ENCODE data around the gene CLN6.

CLN6 gene

DNA sequence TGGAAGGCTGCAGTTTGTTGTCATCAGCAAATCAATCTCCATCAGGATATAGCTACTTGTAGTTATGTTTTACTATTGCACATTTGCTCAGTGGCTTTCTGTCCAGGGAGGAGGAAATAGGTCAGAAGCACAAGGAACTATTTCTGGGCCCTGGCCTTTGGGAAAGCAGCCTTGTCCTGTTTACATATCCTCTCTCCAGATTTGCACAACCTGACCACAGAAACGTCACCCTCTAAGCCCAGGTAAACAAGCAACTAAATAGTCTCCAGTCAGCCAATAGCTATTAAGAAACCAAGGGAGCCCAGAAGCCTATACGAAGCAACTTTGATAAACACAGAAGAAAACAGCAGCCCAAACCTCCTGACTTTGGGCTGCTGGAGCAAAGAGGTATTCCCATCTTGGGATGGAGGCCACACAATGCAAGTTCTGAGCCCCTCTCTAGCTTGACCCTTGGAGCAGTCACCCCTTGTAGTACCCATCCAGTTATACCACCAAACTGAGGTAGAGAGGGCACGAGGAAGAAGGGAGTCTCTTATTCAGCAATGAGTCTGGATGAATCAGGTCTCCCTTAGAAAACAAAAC, 45.7 kb upstream of the CLN6 start:
- no peak for DNase-seq (ENCODE audit: low read depth in 2 of 2)
- TF ChIP-seq, protein P1, sequence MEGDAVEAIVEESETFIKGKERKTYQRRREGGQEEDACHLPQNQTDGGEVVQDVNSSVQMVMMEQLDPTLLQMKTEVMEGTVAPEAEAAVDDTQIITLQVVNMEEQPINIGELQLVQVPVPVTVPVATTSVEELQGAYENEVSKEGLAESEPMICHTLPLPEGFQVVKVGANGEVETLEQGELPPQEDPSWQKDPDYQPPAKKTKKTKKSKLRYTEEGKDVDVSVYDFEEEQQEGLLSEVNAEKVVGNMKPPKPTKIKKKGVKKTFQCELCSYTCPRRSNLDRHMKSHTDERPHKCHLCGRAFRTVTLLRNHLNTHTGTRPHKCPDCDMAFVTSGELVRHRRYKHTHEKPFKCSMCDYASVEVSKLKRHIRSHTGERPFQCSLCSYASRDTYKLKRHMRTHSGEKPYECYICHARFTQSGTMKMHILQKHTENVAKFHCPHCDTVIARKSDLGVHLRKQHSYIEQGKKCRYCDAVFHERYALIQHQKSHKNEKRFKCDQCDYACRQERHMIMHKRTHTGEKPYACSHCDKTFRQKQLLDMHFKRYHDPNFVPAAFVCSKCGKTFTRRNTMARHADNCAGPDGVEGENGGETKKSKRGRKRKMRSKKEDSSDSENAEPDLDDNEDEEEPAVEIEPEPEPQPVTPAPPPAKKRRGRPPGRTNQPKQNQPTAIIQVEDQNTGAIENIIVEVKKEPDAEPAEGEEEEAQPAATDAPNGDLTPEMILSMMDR (IDR thresholded peaks at IDR 0.05; ENCODE audit: low read depth, low read length): no peak
- no peak overlapping the region for H3K4me3 ChIP-seq (replicated peaks in 1 of 2; ENCODE audit: low read depth in 2 of 2, low read length in 2 of 2)

DNA sequence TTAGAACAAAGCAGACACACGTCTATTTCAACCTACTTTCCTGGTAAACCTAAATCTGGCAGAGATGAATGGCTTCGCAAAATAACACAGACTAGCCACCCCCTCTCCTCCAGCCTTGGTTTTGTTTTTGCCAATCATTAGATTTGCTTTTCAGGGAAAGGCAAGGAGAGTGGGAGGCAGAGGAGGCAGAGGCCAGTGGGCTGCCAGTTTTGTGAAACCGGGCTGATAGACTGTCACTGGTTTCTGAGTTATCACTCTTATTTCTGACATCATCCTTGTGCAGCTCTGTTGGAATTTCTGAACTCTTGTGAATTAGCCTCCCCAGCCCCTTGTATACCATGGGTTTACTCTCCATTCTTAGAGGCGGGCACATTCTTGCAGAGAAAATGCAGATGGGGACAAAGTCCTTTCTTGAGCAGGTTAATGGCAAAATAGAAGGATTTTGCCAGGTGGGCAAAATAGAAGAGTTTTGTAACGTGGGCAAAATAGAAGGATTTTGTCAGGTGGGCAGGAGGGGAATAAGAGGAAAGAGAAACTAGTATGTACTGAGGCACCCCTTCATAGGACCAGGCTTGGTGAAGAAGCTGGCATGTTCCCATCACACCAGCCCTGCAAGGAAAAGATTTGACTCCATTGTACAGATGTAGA, 44.8 kb upstream of the CLN6 start:
- no peak for DNase-seq (ENCODE audit: low read depth in 2 of 2)
- TF ChIP-seq, protein P1 (IDR thresholded peaks at IDR 0.05; ENCODE audit: low read depth, low read length): no peak
- H3K4me3 ChIP-seq (replicated peaks in 1 of 2; ENCODE audit: low read depth in 2 of 2, low read length in 2 of 2): no peak overlapping the region

DNA sequence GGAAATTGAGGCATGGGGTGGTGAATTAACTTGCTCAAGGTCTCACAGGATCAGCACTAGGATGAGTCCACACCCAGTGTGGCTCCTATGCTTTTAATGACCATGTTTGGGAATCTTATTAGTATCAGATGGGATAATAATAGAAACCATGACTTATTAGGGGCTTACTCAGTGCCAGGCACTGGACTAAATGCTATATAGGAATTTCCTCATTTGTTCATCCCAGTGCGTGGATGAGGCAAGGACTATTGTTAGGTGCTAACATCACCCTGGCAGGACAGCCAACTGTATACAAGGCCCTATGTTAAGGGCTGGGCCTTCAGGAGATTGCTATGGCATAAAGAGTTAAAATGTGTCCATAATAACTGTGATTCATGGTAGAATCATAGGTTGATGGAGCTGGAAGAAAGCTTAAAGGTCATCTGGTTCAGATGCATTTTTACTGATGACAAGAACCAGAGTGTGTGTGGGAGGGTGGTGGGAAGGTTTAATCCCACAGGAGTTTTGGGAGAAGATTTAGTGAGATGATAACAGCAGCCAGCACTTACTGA, 43.3 kb upstream of the CLN6 start:
- TF ChIP-seq, protein P1 (IDR thresholded peaks at IDR 0.05; ENCODE audit: low read depth, low read length): no peak
- DNase-seq (ENCODE audit: low read depth in 2 of 2): peak; percentile 50 to 89
- no peak overlapping the region for H3K4me3 ChIP-seq (replicated peaks in 1 of 2; ENCODE audit: low read depth in 2 of 2, low read length in 2 of 2)

DNA sequence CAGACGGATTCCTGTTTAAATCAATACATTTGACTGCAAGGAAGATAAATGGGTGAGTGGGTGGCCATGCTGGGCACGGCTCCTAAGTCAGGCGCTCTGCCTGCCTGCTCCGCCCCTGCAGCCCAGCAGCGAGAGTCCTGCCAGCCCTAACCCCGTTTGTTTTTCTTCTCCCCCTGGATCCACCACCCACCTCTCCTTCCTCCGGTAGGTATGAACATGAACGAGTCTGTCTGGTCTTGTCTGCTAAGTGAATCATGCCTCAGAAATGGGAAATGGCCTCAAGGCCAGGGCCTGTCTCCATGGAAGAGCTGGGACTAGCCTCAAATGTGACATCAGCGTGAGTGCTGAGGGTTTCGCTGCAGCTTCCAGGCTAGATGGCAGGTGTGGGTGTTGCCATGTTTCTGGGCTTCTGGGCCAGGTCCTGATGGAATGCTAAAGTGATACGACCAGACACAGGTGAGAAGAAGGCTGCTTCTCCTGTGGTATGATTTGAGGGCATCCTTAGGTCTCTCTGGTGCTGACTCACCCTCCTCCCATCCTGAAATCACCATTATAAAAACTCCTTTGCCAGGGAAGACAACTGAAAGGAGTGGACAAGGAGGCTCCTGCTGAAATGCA, 42.4 kb upstream of the CLN6 start:
- DNase-seq (ENCODE audit: low read depth in 2 of 2): peak; percentile 50 to 81
- no peak overlapping the region for H3K4me3 ChIP-seq (replicated peaks in 1 of 2; ENCODE audit: low read depth in 2 of 2, low read length in 2 of 2)
- TF ChIP-seq, protein P1 (IDR thresholded peaks at IDR 0.05; ENCODE audit: low read depth, low read length): no peak

DNA sequence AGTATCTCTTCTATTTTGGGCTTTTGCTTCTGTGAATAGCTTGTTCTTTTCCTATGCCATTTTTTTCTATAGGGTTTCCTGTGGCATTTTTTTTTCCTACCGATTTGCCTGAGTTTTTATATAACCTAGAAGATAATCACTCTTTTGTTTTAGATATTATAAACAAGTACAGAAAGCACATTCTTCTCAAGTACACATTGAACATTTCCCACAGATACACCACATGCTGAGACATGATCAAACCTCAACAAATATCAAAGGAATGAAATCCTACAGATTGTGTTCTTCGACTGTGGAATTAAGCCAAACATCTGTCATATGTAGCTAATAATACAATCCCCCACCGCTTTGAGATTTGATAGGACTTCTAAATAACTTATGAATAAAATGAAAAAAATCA, 38.9 kb upstream of the CLN6 start:
- H3K4me3 ChIP-seq (replicated peaks in 1 of 2; ENCODE audit: low read depth in 2 of 2, low read length in 2 of 2): no peak overlapping the region
- TF ChIP-seq, protein P1 (IDR thresholded peaks at IDR 0.05; ENCODE audit: low read depth, low read length): no peak
- DNase-seq (ENCODE audit: low read depth in 2 of 2): no peak

DNA sequence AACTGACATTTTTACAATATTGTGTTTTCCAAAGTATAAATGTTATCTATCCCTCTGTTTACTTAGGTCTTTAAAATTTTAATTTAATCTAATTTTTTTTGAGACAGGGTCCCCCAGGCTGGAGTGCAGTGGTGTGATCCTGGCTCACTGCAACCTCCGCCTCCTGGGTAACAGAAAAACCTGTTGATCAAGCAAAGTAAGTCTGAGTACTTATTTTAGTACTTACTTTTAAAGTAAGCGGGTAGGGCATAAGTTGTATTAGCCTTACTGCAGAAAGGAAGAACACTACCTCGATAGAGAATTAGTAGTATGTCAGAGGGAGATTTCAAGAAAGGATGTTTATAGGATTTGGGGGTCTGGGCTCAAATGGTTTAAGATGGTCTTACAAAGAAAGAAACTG, 36.1 kb upstream of the CLN6 start:
- TF ChIP-seq, protein P1 (IDR thresholded peaks at IDR 0.05; ENCODE audit: low read depth, low read length): no peak
- DNase-seq (ENCODE audit: low read depth in 2 of 2): no peak
- no peak overlapping the region for H3K4me3 ChIP-seq (replicated peaks in 1 of 2; ENCODE audit: low read depth in 2 of 2, low read length in 2 of 2)

Measured in cardiac fibroblast (primary cell).